Esophagus muscularis mucosa (tissue), 3 donors: Measurements from ENCODE around the gene HLA-DPA1.

Experiments used
- CTCF ChIP-seq, 3 experiments: fragments of 200-600 bp in 2 of 3; fragments of 450-650 bp in 1 of 3; sonication (generic) in 2 of 3; IDR thresholded peaks; one replicate each; pipeline ENCODE4 v1.5.1; 2017 to 2019; ENCODE audit warnings: antibody characterized with exemption in 3 of 3, mild to moderate bottlenecking in 2 of 3, moderate library complexity in 1 of 3
- POLR2AphosphoS5 ChIP-seq, 2 donors: sonication (generic); formaldehyde crosslinking; IDR thresholded peaks; one replicate each; pipeline ENCODE4 v1.6.1; 2017; ENCODE audit warnings: antibody characterized with exemption in 2 of 2

GRCh38 chr6:33080127-33081089, 7.0 kb upstream of the HLA-DPA1 start:
- TF ChIP-seq CTCF (IDR thresholded peaks at IDR 0.05) (no peak), POLR2AphosphoS5 (IDR thresholded peaks at IDR 0.05) (peak; percentile 67 to 80)
